Right forelimb (tissue), 1 donor: Measurements from ENCODE around the gene NPC2.

Experiments
- DNase-seq: peaks from one replicate; pipeline ENCODE4 v3.0.0-alpha.2; 2018

NPC2 gene

DNA sequence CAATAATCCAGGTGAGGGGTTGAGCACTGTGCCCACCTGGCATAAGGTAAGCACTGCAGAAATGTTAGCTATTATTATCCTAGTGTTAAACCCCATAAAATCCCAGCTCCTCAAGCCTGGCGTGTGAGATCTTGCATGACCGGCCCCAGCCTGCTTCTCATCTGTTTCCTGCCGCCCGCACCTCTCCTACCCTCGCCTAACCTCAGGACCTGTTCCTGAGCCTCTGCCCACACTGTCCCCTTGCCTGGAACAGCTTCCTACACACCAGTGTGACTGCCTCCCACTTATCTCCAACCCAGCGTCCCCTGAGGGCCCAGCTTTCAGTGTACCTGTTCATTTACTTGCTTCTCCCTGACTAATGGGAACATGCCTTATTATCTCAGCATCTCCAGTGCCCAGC is 25.1 kb upstream of the NPC2 start:
- no peak for DNase-seq

DNA sequence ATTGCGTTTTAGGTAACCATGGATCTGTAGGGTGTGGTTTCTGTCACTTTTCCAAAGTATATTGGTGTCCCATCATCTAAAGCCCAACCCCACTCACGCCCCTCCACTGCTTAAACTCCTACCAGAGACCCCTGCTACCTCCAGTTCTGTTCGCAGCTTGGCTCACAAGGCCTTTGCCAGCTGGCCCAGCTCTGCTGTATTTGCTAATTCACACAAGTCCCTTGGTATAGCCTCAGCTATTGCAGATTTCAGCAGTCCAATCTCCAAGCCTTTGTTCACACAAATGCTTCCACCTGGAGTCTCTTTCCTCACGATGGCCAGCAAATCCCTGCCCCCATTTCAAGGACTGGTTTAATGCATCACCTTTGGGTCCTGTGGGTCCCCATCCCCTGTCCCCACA is 24.6 kb upstream of the NPC2 start:
- no peak for DNase-seq

DNA sequence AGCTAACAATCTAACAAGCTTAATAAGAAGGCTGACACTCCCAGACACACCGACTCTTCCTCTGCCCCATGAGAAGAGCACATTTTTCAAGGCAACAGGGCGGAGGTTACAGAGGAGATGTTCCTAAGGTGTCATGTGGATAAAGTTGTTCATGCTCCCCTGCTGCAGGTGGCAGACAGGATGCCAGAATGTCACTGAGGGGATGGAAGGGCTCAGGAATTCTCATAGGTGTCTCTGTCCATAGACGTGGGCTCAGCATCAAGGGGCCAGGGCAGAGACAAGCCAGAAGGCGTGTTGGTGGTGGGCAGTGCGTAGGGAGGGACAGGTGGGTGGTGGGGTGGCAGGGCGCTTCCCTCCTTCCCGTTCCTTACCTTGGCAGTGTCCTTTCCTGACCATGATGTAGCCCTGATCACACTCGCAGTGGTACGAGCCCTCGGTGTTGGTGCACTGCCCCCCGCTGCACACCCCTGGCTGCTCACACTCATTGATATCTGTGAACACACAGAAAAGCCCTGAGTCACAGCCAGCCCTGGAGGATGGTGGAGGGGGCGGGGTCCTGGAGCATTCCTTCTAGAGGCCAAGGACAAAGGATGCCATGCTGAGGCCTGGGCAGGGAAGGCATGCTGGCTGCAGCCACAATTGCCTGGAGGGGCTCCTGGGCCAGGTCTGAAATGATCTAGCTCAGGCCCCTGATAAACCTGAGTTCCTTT is 23.5 kb upstream of the NPC2 start:
- DNase-seq = no peak

DNA sequence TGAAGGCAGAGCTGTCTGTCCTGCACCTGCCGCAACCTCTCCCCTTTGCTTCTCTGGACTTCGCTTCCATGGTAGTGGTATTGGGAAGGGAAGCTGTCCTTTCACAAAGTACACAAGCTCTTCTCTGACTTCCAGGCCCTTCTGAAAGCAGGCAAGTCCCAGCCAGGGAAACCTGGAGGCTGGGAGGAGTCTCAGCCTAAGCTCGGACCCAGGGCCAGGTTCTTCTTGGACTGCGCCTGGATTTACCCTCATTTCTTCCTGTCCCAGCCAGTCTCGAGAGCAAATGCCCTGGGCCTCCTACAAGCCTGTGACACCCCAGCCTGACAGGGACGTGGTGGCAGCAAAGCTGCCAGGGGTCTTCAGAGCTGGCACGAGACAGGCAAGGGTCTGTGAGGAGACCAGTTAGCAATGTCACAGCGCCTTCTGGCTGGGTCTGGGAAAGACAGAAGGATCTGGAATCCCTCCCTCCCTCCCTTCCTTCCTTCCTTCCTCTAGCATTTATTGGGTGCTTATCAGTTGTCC is 22.8 kb upstream of the NPC2 start:
- no peak for DNase-seq

DNA sequence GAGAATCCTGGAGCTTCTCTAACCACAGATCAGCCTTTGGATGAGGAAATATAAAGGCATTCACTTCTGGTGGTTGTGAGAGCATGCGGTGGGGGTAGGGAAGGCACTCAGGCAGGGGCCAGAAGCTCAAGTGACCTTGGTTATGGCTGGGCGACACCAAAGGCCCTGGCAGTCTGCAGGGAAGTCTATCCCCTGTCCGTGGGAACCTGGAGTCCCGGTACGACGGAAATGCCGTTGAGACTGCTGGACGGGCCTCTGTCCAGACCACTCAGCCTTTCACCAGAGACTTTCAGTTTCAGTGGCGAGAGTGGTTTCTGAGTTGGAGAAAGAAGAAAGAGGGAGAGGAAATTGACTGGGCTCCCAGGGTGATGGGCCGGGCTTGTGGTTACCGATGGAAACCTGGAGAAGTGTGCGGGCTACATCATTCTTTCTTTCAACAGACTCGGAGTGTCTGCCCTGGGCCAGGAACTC is 21.4 kb upstream of the NPC2 start:
- peak; percentile 73 for DNase-seq

DNA sequence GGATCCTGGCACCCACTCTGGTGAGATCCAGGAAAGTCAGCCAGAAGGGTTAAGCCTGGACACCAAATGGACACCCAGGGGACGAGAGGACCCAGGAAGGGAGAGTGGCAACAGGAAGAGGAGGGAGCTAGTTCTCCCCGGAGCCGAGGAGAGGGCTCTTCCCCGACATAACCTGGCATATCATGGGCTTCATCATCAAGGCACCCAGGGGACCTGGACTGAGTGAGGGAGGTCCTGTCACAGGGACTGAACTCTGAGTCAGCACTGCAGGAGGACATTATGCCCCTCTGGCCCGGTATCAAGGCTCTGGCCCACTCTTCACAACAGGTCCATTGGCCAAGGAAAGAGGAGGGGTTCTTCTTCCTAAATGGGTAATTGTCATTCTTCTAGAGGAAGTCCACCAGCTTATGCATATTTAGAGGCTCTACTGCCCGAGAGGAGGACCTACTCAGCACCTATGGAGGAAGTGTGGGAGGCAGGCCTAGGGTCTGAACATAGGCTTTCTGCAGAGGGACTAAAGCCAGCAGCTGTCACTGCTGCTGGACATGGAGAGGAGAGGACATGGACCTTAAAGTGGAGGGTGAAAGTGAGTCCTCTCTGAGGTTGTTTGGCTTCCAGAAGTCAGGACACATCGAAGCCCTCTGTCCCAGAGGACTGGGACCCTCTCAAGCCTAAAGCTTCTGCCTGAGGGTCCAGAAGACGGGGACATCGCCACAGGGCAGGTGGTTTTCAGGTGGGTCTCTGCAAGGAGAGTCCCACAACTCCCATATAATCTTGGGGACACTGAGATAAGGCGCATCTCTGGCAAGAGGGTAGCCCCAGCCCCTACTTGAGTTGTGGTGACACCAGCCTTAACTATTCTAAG is 19.1 kb upstream of the NPC2 start:
- DNase-seq = no peak

DNA sequence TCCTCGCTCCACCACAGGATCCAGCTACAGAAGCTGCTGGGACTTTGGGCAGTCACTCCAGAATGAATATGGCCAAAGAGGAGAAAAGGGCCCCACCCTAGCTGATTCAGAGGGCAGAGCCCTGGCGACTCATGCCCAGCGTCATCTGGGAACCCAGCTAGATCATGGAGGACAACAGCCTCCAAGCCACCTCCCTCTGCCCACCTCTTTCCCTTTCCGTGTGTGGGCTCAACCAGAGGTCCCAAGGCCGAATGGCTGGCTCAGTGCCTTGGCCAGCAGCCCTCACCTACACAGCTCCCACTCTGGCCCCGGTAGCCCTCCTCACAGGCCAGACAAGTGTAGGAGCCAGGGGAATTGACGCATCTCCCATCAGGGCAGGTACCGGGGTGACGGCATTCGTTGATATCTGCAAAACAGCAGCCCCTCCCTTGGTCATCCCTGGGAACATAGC is 17.9 kb upstream of the NPC2 start:
- no peak for DNase-seq

DNA sequence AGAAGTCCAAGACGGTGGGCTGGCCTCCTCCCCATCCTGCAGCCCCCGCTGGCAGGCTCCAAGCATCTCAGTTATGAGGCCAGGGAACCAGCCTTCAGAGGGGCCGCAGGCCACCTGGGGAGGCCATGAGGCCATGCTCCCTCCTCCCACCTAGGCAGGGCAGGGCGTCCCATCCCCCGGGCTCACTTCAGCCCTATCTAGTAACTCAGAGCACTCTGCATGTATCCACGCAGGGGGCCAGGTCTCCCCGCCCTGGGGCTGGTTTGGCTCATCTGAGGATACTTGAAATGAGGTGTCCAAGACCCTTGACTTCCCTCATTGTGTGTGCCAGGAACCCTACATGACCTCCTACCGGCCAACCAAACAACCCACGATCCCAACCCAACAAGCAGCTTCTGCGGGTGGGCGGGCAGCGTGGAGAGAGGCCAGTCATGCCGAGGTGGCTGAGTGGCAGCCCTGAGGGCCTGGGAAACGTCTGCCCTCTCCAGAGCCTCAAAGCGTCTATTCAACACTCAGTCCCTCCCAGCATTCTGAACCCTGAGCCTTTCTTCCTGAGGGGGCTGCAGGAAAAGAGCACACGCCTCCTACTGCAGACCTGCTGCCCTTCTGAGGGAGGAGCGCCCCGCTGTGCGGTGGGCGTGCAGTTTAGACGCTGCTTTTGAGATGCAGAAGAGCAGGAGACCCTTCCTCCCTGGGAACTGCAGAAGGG is 17.3 kb upstream of the NPC2 start:
- DNase-seq = no peak

DNA sequence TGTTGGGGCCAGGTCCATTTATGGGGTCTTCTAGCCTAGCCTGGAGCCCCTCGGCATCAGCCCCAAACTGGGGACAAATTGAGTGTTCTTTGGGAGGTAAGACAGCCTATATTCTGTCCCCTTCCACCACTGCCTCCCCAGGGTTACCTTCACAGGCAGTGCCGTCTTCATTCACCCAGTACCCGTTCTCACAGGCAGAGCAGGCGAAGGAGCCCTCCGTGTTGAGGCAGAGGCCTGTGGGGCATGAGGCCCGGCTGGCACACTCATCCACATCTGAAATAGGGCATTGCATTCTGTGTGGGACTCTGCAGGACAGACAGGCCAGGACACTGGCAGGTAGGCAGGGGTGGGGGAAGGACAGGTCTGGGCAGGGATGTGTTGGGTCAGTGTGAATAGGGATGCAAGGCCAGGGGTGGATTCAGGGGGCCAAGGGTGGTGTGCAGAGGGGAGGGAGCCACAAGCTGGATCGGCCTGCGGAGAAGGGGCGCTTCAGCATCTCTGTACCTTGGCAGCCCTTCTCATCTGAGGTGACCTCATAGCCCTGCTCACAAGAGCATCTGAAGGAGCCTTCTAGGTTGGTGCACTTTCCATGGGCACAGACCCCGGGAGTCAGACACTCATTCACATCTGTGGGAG is 16.6 kb upstream of the NPC2 start:
- peak; percentile 21 for DNase-seq

DNA sequence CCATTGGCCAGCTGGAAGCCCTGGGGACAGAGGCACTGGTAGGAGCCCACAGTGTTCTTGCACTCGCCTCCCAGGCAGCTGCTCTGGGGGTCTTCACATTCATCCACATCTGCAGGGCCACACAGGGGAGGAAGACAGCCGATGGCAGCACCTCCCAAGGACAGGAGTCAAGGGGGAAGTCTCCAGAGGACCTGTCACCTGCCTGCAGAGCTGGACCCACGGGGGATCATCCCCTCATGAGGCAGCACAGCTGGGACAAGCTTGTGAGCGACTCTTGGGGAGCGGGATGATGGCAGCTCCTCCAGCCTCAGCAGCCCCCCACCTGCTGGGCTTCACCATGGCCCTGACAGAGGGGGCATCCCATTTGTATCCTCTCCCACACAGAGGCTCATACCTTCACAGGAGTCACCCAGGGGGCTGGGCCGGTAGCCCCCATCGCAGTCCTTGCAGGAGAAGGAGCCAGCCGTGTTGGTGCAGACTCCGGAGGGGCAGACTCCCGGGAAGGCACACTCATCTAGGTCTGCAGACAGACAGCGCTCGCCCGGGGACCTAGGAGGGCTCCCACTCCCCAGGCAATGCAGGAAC is 15.8 kb upstream of the NPC2 start:
- DNase-seq = peak; percentile 38

DNA sequence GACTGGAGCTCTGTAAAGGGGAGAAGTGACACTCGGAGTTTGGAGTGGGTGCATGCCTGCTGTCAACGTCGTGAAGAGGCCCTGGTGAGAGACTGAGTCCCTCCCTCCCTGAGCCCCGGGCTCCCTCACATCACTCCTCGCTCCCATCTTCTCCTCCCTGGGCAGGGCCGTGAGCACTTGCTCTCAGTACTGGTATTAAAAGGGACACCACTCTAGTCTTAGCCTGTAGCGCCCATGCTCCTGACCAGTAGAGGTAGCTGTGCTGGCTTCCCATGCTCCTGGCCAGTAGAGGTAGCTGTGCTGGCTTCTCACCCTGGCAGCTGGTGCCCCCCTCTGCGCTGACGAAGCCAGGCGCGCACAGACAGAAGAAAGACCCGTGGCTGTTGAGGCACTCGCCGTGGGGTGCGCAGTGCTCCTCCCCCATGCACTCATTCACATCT is 15.2 kb upstream of the NPC2 start:
- peak; percentile 36 for DNase-seq

DNA sequence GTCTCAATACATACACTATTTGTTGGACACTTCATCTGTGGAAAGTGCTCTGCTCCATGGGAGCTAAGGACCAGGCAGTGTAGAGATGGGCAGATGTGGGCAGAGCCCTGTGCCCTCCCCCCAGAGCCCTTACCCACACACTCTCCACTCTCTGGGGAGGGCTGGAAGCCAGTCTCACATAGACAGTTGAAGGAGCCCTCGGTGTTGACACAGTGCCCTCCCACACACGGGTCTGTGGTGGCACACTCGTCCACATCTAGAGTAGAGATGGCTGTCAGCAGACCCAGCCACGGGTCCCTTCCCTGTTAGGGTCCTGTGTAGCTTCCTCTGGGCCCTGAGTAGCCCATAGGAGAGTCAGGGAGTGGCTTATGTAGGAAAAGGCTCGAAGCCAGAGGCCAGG is 14.7 kb upstream of the NPC2 start:
- peak; percentile 34 for DNase-seq

DNA sequence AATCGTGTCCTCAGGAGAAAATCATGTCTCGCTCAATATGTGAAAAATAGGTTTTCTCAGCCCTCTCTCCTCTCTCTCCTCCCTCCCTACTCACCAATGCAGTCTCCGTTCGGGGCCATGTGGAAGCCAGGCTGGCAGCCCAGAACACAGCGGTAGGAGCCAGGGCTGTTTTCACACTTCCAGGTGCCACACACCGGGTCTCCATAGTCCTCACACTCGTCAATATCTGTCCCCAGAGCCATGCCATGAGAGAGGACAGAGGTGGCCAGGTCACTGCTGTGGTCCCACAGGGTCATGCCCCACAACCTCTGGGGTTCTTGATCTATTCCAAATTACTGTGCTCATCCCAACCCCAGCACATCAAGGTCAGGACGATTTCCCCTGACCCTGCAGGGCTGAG is 14.0 kb upstream of the NPC2 start:
- peak; percentile 25 for DNase-seq

DNA sequence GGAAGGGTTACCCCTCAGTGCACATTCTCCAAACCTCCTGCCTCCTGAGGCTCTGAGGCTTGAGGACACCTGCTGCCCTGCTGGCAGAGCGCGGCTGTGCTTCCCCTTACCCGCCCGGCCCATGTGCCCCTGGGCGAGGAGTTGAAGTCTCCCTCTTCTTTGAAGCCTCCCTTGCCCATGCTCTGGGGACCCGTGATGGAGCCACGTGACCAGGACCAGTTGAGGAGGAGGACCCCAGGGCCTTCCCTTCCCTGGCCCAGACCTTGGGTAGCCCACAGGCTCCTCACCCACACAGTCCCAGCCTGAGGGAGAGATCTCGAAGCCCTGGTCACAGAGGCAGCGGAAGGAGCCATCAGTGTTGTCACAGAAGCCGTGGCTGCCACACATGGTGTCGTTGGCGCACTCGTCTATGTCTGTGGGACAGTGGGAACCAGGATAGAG is 13.3 kb upstream of the NPC2 start:
- DNase-seq = peak; percentile 42

DNA sequence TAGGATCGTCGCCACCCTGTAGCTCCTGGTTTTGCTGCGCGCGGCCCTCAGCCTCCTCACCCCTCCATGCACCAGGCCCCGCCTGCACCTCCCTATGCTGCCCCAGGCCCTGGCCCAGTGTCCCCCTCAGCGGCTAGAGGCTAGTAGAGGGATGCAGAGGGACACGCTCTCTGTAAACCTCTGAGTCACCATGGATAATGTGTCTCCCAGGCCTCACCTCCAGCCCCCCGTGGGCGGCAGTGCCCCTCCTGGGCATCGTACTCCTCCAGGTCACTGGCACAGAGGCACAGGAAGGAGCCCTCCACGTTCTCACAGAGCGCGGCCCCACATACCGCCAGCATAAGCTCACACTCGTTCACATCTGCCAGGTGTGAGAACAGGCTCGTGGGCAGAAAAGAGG is 12.7 kb upstream of the NPC2 start:
- peak; percentile 23 for DNase-seq

DNA sequence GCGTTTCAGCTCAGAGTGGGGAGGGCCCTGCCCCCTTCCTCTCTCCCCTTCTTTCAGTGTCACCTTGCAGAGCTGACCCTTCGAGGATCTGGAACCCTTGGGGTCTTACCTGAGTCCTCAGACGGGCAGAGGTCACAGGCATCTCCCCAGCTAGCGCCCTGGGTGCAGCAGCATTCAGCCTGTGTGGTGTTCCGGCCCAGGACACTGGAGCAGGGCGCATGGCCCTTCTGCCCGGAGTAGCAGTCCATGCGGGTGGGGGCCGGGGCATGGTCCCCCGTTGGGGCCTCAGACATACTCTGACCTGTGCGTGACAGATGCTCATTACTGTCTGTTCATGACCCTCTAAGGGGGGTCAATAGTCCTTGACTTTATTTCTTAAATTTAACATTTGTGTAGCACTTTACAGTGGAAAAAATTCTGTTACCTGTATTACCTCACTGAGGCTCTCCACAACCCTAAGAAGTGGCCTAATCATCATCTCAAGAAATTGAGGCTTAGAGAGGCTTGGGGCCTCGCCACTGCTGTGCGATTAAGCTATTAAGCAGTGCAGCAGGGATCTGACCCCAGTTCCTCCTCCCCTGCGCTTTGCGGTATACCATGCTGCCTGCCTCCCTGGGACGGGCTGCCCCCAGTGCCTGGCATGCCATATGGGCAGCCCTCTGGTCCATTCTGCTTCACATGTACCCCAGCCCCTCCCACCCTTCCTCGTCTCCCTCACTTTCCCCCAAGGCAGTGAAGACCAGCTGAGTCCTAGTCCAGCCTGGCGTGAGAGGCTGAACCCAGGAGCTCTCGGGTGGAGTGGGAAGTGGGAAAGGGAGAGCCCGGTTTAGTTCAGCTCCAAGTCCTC is 12.0 kb upstream of the NPC2 start:
- no peak for DNase-seq

DNA sequence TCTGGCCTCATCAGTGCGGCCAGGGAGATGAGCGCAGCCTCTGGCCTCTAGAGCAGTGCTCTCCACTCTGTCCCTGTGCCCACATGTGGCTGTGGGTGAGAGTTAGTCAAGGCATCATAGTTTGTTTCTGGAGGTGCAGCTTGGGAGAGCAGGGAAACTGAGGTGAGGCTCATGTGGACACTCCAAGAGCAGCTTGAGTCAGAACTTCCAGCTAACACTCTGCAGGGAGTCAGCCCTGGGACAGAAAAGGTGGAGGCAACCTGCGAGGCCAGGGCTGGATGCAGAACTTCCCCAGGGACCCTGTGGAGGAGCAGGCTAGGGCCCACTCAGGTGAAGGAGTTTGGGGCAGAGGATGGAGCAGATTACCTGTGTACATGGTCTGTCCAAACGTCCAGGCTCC is 11.3 kb upstream of the NPC2 start:
- DNase-seq = no peak

DNA sequence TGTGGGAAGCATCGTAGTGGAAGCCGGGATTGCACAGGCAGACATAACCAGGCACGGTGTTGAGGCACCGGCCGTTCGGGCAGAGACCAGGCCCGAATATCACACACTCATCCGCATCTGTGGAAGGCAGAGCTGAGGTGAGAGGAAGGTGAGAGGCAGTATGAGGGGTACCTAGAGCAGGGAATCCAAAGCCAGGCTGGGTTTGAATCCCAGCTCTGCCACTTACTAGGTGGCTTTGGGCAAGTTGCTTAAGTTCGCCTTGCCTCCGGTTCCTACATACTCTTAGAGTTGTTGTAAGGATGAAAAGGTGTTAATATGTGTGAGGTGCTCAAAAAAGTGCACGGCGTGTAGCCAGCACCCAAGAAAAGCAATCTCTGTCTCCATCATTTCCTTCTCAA is 10.8 kb upstream of the NPC2 start:
- no peak for DNase-seq

DNA sequence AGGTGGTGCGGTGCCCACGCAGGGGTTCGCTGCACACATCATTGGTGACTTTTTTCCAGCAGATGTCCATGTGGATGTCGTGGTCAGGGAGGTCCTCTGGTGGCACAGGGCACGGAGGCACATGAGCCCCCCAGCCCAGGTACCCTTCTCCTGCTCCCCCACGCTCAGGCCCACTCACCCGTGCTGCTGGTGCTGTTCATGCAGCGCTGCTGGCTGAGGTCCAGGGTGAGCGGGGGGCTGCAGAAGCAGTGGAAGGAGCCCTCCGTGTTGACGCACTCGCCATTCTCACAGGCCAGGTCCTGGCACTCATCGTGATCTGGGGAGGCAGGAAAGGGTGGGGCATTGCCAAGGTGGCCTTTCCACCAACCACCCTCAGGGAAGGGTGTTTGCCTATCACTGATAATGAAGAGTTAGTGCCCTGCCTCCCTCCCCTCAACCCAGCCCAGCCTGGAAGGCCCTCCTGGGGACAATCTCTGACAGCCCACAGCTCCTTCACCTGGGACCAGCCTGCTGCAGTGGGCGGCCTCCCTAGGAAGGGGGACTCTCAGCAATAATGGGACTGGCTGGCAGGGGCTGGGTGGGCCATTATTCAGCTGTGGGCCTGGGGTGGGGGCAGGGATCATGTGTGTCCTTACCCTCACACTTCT is 10.3 kb upstream of the NPC2 start:
- DNase-seq = no peak

DNA sequence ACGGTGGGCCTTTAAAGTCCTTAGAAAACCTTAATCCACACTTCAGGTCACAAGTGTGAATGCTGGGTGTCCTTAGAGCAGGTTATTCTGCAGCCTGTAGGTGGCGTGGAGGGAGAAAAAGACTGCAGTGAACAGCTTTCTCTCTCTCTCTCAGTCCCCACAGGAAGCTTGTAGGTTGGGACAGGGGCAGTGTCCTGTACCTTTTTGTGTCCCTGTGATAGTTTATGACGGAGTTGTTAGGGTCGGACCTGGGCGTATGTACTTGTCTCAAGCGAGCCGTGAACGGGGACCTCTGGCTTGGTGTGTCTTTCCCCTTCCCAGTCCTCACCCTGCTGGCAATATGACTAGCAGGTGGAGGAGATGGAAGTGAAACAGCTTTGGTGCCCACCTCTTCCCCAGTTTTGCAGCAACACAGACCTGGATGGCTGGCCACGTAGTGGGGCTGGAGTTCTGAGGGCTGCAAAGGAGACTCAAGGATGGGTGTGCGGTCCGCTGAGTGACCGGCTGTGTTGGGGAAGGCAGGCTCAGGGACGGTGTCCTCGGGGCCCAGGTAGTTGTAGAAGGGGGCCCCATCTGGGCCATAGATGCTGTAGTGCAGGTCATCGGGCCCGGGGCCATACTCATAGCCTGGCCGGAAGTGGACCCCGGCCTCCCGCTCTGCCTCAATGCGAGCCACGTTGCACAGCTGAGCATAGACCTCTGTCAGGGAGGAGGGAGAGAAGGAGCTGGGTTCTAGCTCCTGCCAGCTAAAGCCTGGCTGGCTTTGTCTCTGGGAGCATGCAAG is 9.3 kb upstream of the NPC2 start:
- no peak for DNase-seq
